ENCODE measurements around the gene PACRG.

DNA sequence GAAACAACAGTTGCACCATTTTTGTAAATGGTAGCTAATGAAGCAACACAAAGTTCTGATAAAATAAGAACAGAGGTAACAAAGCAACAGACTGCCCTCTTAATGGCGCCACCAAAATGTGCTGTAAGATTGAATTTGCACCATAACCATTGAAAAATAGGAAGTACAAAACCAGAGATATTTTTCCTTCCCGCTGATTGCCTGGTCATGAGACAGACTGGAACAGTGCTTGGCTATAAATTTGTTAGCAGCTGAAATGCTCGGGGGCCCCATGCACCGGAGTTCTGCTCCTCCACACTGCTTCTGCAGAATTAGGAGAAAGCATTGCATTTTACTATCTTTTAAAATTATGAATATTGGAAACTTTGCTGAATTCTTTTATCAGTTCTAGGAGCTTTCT, 522.3 kb downstream of the PACRG start:
- TF ChIP-seq CTCF (conservative IDR thresholded peaks at IDR 0.05; ENCODE audit: low read depth in 2 of 2) = no peak
- TF ChIP-seq, protein P1, sequence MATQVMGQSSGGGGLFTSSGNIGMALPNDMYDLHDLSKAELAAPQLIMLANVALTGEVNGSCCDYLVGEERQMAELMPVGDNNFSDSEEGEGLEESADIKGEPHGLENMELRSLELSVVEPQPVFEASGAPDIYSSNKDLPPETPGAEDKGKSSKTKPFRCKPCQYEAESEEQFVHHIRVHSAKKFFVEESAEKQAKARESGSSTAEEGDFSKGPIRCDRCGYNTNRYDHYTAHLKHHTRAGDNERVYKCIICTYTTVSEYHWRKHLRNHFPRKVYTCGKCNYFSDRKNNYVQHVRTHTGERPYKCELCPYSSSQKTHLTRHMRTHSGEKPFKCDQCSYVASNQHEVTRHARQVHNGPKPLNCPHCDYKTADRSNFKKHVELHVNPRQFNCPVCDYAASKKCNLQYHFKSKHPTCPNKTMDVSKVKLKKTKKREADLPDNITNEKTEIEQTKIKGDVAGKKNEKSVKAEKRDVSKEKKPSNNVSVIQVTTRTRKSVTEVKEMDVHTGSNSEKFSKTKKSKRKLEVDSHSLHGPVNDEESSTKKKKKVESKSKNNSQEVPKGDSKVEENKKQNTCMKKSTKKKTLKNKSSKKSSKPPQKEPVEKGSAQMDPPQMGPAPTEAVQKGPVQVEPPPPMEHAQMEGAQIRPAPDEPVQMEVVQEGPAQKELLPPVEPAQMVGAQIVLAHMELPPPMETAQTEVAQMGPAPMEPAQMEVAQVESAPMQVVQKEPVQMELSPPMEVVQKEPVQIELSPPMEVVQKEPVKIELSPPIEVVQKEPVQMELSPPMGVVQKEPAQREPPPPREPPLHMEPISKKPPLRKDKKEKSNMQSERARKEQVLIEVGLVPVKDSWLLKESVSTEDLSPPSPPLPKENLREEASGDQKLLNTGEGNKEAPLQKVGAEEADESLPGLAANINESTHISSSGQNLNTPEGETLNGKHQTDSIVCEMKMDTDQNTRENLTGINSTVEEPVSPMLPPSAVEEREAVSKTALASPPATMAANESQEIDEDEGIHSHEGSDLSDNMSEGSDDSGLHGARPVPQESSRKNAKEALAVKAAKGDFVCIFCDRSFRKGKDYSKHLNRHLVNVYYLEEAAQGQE (IDR thresholded peaks at IDR 0.05; ENCODE audit: unreplicated experiment) = no peak
- no peak for TF ChIP-seq EZH2 (IDR thresholded peaks at IDR 0.05; ENCODE audit: low read depth, unreplicated experiment)
- no peak for TF ChIP-seq EZH2phosphoT487 (IDR thresholded peaks at IDR 0.05; ENCODE audit: unreplicated experiment)
- TF ChIP-seq POLR2AphosphoS5 (IDR thresholded peaks at IDR 0.05; ENCODE audit: low read depth) = no peak
- no peak for TF ChIP-seq JUNB (IDR thresholded peaks at IDR 0.05; ENCODE audit: unreplicated experiment)
- no peak for TF ChIP-seq CREB1 (CRISPR knock-in tag; IDR thresholded peaks at IDR 0.05; ENCODE audit: low read depth)
- no peak for TF ChIP-seq ETS1 (IDR thresholded peaks at IDR 0.05)
- no peak for TF ChIP-seq ZNF331 (CRISPR knock-in tag; IDR thresholded peaks at IDR 0.05; ENCODE audit: low read depth)
- no peak for TF ChIP-seq ZNF114 (CRISPR knock-in tag; IDR thresholded peaks at IDR 0.05)
- no peak for TF ChIP-seq STAT1 (IDR thresholded peaks at IDR 0.05; ENCODE audit: unreplicated experiment)
- no peak for TF ChIP-seq NANOG (IDR thresholded peaks at IDR 0.05; ENCODE audit: borderline replicate concordance)
- TF ChIP-seq ZNF462 (CRISPR knock-in tag; IDR thresholded peaks at IDR 0.05) = no peak
